CD4-positive, CD25-positive, alpha-beta regulatory T cell (primary cell): ENCODE measurements around the gene SCAF8. TPM values are rescaled to one million over a fixed set of nuclear protein-coding genes. Genes with fewer than 3 reads are reported as not detected.
"Not testable (repeated sequence)": the region's sequence is repeated elsewhere in the genome, so short reads cannot be mapped to it uniquely, and the experiment has no call there.

ENCODE experiments used
- ATAC-seq, 2 donors: fragments of 150-1000 bp; cut with Tn5 transposase; one replicate each; pipeline ENCODE4 v1.10.0; 2021; ENCODE audit warnings: low read depth in 2 of 2, moderate number of reproducible peaks in 2 of 2, moderate library complexity in 1 of 2
- DNase-seq, 3 donors: peaks; one replicate each; pipeline versions ENCODE4 v3.0.0 to v3.0.0-alpha.2; 2012 to 2022; ENCODE audit warnings: mixed read lengths in 1 of 3
- H3K27ac ChIP-seq: one replicate; pipeline ENCODE4 v1.7.0; 2013; ENCODE audit warnings: mild to moderate bottlenecking, low read length; ENCODE audit not compliant: insufficient read depth, poor library complexity, severe bottlenecking
- H3K27me3 ChIP-seq: one replicate; pipeline ENCODE4 v1.7.0; 2013; ENCODE audit warnings: low read length; ENCODE audit not compliant: control insufficient read depth, insufficient read depth
- H3K36me3 ChIP-seq: one replicate; pipeline ENCODE4 v1.7.0; 2013; ENCODE audit warnings: mild to moderate bottlenecking, low read length, moderate library complexity; ENCODE audit not compliant: control insufficient read depth, insufficient read depth
- H3K4me1 ChIP-seq: 2 replicates; pipeline ENCODE4 v1.7.0; 2013; ENCODE audit warnings: mild to moderate bottlenecking, low read length; ENCODE audit not compliant: insufficient read depth, control insufficient read depth, poor library complexity, severe bottlenecking
- H3K4me3 ChIP-seq: one replicate; pipeline ENCODE4 v1.7.0; 2013; ENCODE audit warnings: low read depth, mild to moderate bottlenecking, low read length, moderate library complexity
- H3K9me3 ChIP-seq, 2 experiments: 1 replicate in 1 of 2; 2 replicates in 1 of 2; pipeline ENCODE4 v1.7.0; 2013; ENCODE audit warnings: low read length in 2 of 2, mild to moderate bottlenecking in 1 of 2, moderate library complexity in 1 of 2; ENCODE audit not compliant: control insufficient read depth in 2 of 2
- H3K27ac Mint-ChIP-seq, 3 donors: one replicate each; pipeline ENCODE4 v1.8.0; 2020 to 2022; ENCODE audit warnings: mild to moderate bottlenecking in 3 of 3, mixed read lengths in 3 of 3, moderate library complexity in 2 of 3
- H3K27me3 Mint-ChIP-seq: one replicate; pipeline ENCODE4 v1.8.0; 2022; ENCODE audit warnings: mild to moderate bottlenecking, mixed read lengths
- H3K36me3 Mint-ChIP-seq: one replicate; pipeline ENCODE4 v1.8.0; 2020; ENCODE audit warnings: mixed read lengths
- H3K4me1 Mint-ChIP-seq, 4 donors: one replicate each; pipeline ENCODE4 v1.8.0; 2020 to 2022; ENCODE audit warnings: mixed read lengths in 4 of 4, mild to moderate bottlenecking in 1 of 4
- H3K4me3 Mint-ChIP-seq, 4 donors: one replicate each; pipeline ENCODE4 v1.8.0; 2020 to 2022; ENCODE audit warnings: mild to moderate bottlenecking in 4 of 4, mixed read lengths in 4 of 4, moderate library complexity in 3 of 4
- H3K9me3 Mint-ChIP-seq, 7 donors: one replicate each; pipeline ENCODE4 v1.8.0; 2020 to 2022; ENCODE audit warnings: mixed read lengths in 7 of 7, mild to moderate bottlenecking in 3 of 7, moderate library complexity in 2 of 7
- polyA plus RNA-seq, 4 donors: library from polyadenylated mRNA; unstranded; fragments of 300-500 nt; fragmentation: Illumina TruSeq; gene quantifications; one replicate each; pipeline ENCODE4 v1.2.3, GENCODE V29; 2021
- total RNA-seq: library from RNA; stranded (reverse); gene quantifications from one replicate; pipeline ENCODE4 v1.2.3, GENCODE V29; 2022

The SCAF8 gene
- total and polyA plus RNA-seq, 5 donors from 2014 or later: 13.7 to 72.0 (median 15.3) TPM

DNA sequence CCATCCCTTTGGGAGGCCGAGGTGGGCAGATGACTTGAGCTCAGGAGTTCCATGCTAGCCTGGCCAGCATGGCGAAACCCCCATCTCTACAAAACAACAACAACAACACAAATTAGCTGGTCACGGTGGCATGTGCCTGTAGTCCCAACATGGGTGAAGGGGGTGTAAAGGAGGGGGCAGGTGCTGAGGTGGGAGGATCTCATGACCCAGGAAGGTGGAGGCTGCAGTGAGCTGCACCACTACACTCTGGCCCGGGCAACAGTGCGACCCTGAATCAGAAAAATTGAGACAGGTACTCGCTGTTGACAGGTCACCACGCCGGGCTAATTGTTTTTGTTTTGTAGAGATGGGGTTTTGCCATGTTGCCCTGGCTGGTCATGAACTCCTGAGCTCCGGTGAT, 4.2 kb downstream of the SCAF8 start:
- peak overlapping the region; percentile 25 for H3K27ac ChIP-seq
- Mint-ChIP-seq H3K4me3 (peak overlapping the region in 3 of 4 donors; percentile 47 to 92 (median 48)), H3K27me3 (no peaks in the 10 kb centered on the region), H3K27ac (peak overlapping the region in 1 of 3 donors; percentile 49), H3K4me1 (peaks cover 49 to 81% (median 67%) of the 10 kb centered on the region in 4 donors), H3K9me3 (no peaks in the 10 kb centered on the region), H3K36me3 (peaks cover 14% of the 10 kb centered on the region)
- no peaks in the 10 kb centered on the region for H3K9me3 ChIP-seq
- DNase-seq: no peak
- no peaks in the 10 kb centered on the region for H3K36me3 ChIP-seq
- H3K4me1 ChIP-seq: peaks cover 65% of the 10 kb centered on the region
- H3K4me3 ChIP-seq: no peak overlapping the region
- no peak for ATAC-seq
- H3K27me3 ChIP-seq: no peaks in the 10 kb centered on the region

DNA sequence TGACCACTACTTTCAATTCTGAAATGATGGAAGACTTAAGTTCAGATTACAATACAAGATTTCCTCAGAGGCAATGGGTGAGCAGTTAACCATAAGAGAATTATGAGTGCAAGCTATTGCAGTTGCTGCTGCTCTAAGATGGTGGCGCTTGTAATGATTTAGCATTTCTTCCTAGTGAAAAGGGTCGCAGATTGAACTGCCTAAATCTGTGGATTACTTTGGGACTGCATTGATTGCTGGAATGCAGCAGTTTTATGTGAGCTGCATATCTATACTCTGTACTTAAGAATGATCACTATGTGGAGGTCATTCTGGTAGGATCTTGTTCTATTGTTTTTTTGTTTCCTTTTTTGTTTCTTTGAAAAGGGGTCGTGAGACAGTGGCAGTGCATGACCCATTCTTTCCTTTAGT, 5.3 kb downstream of the SCAF8 start:
- Histone ChIP-seq H3K4me1 (peaks cover 62% of the 10 kb centered on the region), H3K4me3 (peak overlapping the region; percentile 46), H3K27ac (no peak overlapping the region), H3K36me3 (no peaks in the 10 kb centered on the region), H3K9me3 (no peaks in the 10 kb centered on the region), H3K27me3 (no peaks in the 10 kb centered on the region)
- Mint-ChIP-seq H3K27ac (peak overlapping the region in 2 of 3 donors; percentile 56 to 70), H3K9me3 (no peaks in the 10 kb centered on the region), H3K36me3 (peaks cover 19% of the 10 kb centered on the region), H3K4me1 (peaks cover 49 to 85% (median 70%) of the 10 kb centered on the region in 4 donors), H3K27me3 (no peaks in the 10 kb centered on the region), H3K4me3 (peak overlapping the region; percentile 51 to 86 (median 61))
- ATAC-seq: no peak
- no peak for DNase-seq

DNA sequence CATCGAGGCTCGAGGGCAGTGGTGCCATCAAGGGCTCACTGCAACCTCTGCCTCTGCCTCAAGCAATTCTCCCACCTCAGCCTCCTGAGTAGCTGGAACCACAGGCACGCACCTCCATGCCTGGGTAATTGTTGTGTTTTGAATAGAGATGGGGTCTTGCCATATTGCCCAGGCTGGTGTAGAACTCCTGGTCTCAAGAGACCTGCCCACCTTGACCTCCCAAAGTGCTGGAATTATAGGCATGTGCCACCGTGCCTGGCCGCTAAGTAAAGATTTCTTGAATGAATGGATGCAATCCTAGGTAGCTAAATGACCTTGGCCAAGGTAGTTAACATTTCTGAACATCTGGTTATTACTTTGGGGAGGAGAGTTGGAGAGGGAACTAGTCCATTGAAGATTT, 7.4 kb downstream of the SCAF8 start:
- Histone ChIP-seq H3K4me1 (peaks cover 59% of the 10 kb centered on the region), H3K9me3 (no peaks in the 10 kb centered on the region), H3K27ac (no peak overlapping the region), H3K36me3 (no peaks in the 10 kb centered on the region), H3K4me3 (no peak overlapping the region), H3K27me3 (no peaks in the 10 kb centered on the region)
- Mint-ChIP-seq H3K27ac (peak overlapping the region in 1 of 3 donors; percentile 6), H3K27me3 (no peaks in the 10 kb centered on the region), H3K4me1 (peaks cover 54 to 93% (median 79%) of the 10 kb centered on the region in 4 donors), H3K4me3 (peak overlapping the region in 3 of 4 donors; percentile 18 to 72 (median 23)), H3K36me3 (peaks cover 19% of the 10 kb centered on the region), H3K9me3 (no peaks in the 10 kb centered on the region)
- DNase-seq: no peak
- ATAC-seq: no peak

DNA sequence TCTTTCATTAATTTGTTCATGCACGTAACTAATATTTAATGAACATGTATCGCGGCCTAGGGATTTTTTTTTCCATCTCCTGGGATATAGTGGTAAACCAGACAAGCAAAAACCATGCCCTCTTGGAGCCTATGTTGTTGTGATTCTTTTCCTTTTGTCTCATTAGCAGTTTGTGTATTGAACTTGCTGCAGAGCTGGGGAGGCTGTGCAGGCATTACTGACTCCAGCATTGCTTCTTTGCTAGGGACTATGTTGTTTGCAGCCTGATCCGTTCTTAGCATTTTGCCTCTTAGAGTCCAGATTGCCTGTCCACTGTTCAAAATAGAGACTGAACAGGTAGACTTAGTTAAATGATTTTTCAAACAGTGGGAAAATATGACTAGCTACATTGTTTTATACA, 9.7 kb downstream of the SCAF8 start:
- H3K4me1 Mint-ChIP-seq: peaks cover 66 to 94% (median 81%) of the 10 kb centered on the region in 4 donors
- H3K9me3 Mint-ChIP-seq: no peaks in the 10 kb centered on the region
- peaks cover 20% of the 10 kb centered on the region for H3K36me3 Mint-ChIP-seq
- Histone ChIP-seq H3K9me3 (no peaks in the 10 kb centered on the region), H3K27me3 (no peaks in the 10 kb centered on the region), H3K27ac (no peak overlapping the region), H3K4me1 (peaks cover 53% of the 10 kb centered on the region), H3K4me3 (no peak overlapping the region), H3K36me3 (peaks cover 2% of the 10 kb centered on the region)
- H3K4me3 Mint-ChIP-seq: peak overlapping the region in 3 of 4 donors; percentile 1 to 13 (median 1)
- DNase-seq (no peak), ATAC-seq (no peak)
- no peak overlapping the region for H3K27ac Mint-ChIP-seq
- H3K27me3 Mint-ChIP-seq: no peaks in the 10 kb centered on the region

DNA sequence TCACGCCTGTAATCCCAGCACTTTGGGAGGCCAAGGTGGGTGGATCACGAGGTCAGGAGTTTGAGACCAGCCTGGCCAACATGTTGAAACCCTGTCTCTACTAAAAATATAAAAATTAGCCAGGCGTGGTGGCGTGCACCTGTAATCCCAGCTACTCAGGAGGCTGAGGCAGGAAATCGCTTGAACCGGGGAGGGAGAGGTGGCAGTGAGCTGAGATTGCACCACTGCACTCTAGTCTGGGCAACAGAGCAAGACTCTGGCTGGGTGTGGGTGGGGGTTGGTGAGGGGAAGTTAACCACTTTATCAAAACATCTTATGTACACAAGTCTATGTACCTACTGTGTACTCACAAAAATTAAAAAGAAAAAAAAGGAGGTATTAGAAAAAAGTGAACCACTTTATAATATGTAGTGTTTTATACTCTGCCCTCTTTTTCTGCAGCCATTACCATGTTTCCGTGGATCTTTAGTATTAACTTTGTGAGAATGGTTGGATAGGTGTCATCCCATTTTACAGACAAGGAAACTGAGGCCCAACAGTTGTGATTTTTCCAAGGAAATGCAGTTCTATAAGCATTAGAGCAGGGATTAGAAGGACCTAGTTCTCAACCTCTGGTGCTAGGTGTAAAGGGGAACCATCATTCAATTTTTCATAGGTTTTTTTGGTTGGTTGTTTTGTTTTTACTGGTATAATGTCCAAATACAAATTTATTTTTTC, 11.0 kb downstream of the SCAF8 start:
- peak overlapping the region in 2 of 4 donors; percentile 26 to 33 for H3K4me3 Mint-ChIP-seq

DNA sequence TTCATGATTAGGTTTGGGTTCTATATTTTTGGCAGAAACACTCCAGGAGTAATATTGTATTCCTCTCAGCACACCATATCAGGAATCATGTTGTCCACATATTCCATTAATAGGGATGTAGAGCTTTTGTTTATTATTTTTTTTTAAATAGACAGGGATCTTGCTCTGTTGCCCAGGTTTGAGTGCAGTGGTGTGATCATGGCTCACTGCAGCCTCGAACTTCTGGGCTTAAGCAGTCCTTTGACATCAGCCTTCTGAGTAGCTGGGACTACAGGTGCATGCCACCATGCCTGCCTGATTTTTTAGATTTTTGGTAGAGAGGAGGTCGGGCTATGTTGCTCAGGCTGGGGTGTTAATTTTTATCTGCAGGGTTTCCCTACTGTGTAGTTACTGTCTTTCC, 12.0 kb downstream of the SCAF8 start:
- Histone ChIP-seq H3K4me1 (peaks cover 43% of the 10 kb centered on the region), H3K27me3 (no peaks in the 10 kb centered on the region), H3K9me3 (no peaks in the 10 kb centered on the region), H3K36me3 (peaks cover 2% of the 10 kb centered on the region), H3K4me3 (no peak overlapping the region), H3K27ac (no peak overlapping the region)
- peaks cover 26% of the 10 kb centered on the region for H3K36me3 Mint-ChIP-seq
- no peak for ATAC-seq
- H3K4me3 Mint-ChIP-seq: peak overlapping the region; percentile 26 to 76 (median 42)
- H3K27me3 Mint-ChIP-seq: no peaks in the 10 kb centered on the region
- peaks cover 60 to 93% (median 75%) of the 10 kb centered on the region in 4 donors for H3K4me1 Mint-ChIP-seq
- H3K9me3 Mint-ChIP-seq: no peaks in the 10 kb centered on the region
- H3K27ac Mint-ChIP-seq: peak overlapping the region in 1 of 3 donors; percentile 61
- DNase-seq: no peak

More for the DNA sequence above, 11.0 kb downstream of the SCAF8 start:
- not testable (repeated sequence) for H3K9me3 ChIP-seq, H3K27ac Mint-ChIP-seq, H3K36me3 ChIP-seq, H3K27me3 Mint-ChIP-seq, ATAC-seq, DNase-seq, H3K27me3 ChIP-seq, H3K9me3 Mint-ChIP-seq
- Histone ChIP-seq H3K4me3 (peak overlapping the region; percentile 0), H3K4me1 (peaks cover 43% of the 10 kb centered on the region), H3K27ac (peak overlapping the region; percentile 5)
- Mint-ChIP-seq H3K36me3 (peaks cover 18% of the 10 kb centered on the region), H3K4me1 (peaks cover 59 to 93% (median 75%) of the 10 kb centered on the region in 4 donors)

DNA sequence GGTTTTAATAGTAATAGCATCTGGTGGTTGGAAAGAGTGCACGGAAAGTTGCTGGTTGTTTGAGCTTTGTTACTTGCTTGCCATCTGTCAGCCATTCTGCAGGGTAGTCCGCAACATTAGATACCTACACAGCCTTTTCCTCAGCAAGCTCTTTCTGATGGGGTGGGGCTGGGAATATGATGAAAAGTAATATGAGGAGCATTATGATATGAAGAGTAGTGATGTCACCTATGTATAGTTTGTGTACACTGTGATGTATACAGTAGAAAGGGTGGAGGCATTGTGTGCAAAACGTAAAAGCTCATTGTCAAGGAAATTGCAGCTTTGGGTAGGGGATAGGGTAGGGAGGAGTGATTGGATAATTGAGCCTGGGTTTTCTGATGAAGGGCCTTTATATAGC, 16.1 kb downstream of the SCAF8 start:
- Histone ChIP-seq H3K27ac (no peak overlapping the region), H3K4me1 (peaks cover 46% of the 10 kb centered on the region), H3K9me3 (no peaks in the 10 kb centered on the region), H3K27me3 (no peaks in the 10 kb centered on the region), H3K4me3 (no peak overlapping the region), H3K36me3 (peaks cover 2% of the 10 kb centered on the region)
- peak overlapping the region in 1 of 3 donors; percentile 92 for H3K27ac Mint-ChIP-seq
- ATAC-seq (no peak), DNase-seq (no peak)
- H3K36me3 Mint-ChIP-seq: peaks cover 26% of the 10 kb centered on the region
- peak overlapping the region; percentile 5 to 70 (median 13) for H3K4me3 Mint-ChIP-seq
- no peaks in the 10 kb centered on the region for H3K27me3 Mint-ChIP-seq
- H3K4me1 Mint-ChIP-seq: peaks cover 54 to 87% (median 71%) of the 10 kb centered on the region in 4 donors
- no peaks in the 10 kb centered on the region for H3K9me3 Mint-ChIP-seq
